ENCODE results near the gene MPC2.
A peak's percentile ranks its signal among the peaks of the same experiment; 100 is the strongest.

The MPC2 gene

GRCh38 chr1:167936930-167937708 lies at the start of gene MPC2:
Gene MPC2 (minus strand): TSS chr1:167937072. CDS start chr1:167935841, 1,231 bp downstream.
- Histone ChIP-seq H3K4me3 (ENCODE audit: low read depth in 1 of 2, low read length in 2 of 2) (peak within 1 kb of the TSS; percentile 78 to 93), H3K4me1 (ENCODE audit: control insufficient read depth in 1 of 2, insufficient read depth in 2 of 2, low read length in 2 of 2) (peaks cover 0 to 22% of the 10 kb centered on the region in 2 donors), H3K27ac (ENCODE audit: low read length) (peak within 1 kb of the TSS; percentile 97), H3K9me3 (ENCODE audit: control insufficient read depth in 1 of 2, low read length in 2 of 2) (no peaks in the 10 kb centered on the region), H3K27me3 (ENCODE audit: low read depth, low read length) (no peaks in the 10 kb centered on the region), H3K36me3 (ENCODE audit: control insufficient read depth in 1 of 2, insufficient read depth in 2 of 2, low read length in 2 of 2) (peaks cover 0 to 17% of the 10 kb centered on the region in 2 donors)

- Histone ChIP-seq H3K27me3 (ENCODE audit: low read depth, low read length) (no peaks in the 10 kb centered on the region), H3K9me3 (ENCODE audit: control insufficient read depth in 1 of 2, low read length in 2 of 2) (no peaks in the 10 kb centered on the region), H3K36me3 (ENCODE audit: control insufficient read depth in 1 of 2, insufficient read depth in 2 of 2, low read length in 2 of 2) (no peaks in the 10 kb centered on the region), H3K27ac (ENCODE audit: low read length) (no peak overlapping the region), H3K4me1 (ENCODE audit: control insufficient read depth in 1 of 2, insufficient read depth in 2 of 2, low read length in 2 of 2) (no peaks in the 10 kb centered on the region), H3K4me3 (ENCODE audit: low read depth in 1 of 2, low read length in 2 of 2) (no peak overlapping the region)
Observed at GRCh38 chr1:167984886-167985489, 48.1 kb upstream of the MPC2 start.

- Histone ChIP-seq H3K9me3 (ENCODE audit: control insufficient read depth in 1 of 2, low read length in 2 of 2) (no peaks in the 10 kb centered on the region), H3K36me3 (ENCODE audit: control insufficient read depth in 1 of 2, insufficient read depth in 2 of 2, low read length in 2 of 2) (no peaks in the 10 kb centered on the region), H3K4me1 (ENCODE audit: control insufficient read depth in 1 of 2, insufficient read depth in 2 of 2, low read length in 2 of 2) (no peaks in the 10 kb centered on the region), H3K27me3 (ENCODE audit: low read depth, low read length) (no peaks in the 10 kb centered on the region), H3K4me3 (ENCODE audit: low read depth in 1 of 2, low read length in 2 of 2) (no peak overlapping the region), H3K27ac (ENCODE audit: low read length) (no peak overlapping the region)
Observed at GRCh38 chr1:167983797-167984420, 47.0 kb upstream of the MPC2 start.

- Histone ChIP-seq H3K27ac (ENCODE audit: low read length) (no peak overlapping the region), H3K4me3 (ENCODE audit: low read depth in 1 of 2, low read length in 2 of 2) (no peak overlapping the region), H3K9me3 (ENCODE audit: control insufficient read depth in 1 of 2, low read length in 2 of 2) (no peaks in the 10 kb centered on the region), H3K27me3 (ENCODE audit: low read depth, low read length) (no peaks in the 10 kb centered on the region), H3K4me1 (ENCODE audit: control insufficient read depth in 1 of 2, insufficient read depth in 2 of 2, low read length in 2 of 2) (no peaks in the 10 kb centered on the region), H3K36me3 (ENCODE audit: control insufficient read depth in 1 of 2, insufficient read depth in 2 of 2, low read length in 2 of 2) (no peaks in the 10 kb centered on the region)
Observed at GRCh38 chr1:167981933-167982332, 45.1 kb upstream of the MPC2 start.

GRCh38 chr1:167977245-167977644 lies 40.4 kb upstream of the MPC2 start:
- no peaks in the 10 kb centered on the region for H3K4me1 ChIP-seq (ENCODE audit: control insufficient read depth in 1 of 2, insufficient read depth in 2 of 2, low read length in 2 of 2)
- no peaks in the 10 kb centered on the region for H3K9me3 ChIP-seq (ENCODE audit: control insufficient read depth in 1 of 2, low read length in 2 of 2)
- no peak overlapping the region for H3K4me3 ChIP-seq (ENCODE audit: low read depth in 1 of 2, low read length in 2 of 2)
- no peaks in the 10 kb centered on the region for H3K27me3 ChIP-seq (ENCODE audit: low read depth, low read length)
- no peak overlapping the region for H3K27ac ChIP-seq (ENCODE audit: low read length)
- H3K36me3 ChIP-seq (ENCODE audit: control insufficient read depth in 1 of 2, insufficient read depth in 2 of 2, low read length in 2 of 2) = peaks cover 6 to 19% of the 10 kb centered on the region in 2 donors

- no peak overlapping the region for H3K4me3 ChIP-seq (ENCODE audit: low read depth in 1 of 2, low read length in 2 of 2)
- peaks cover 6 to 19% of the 10 kb centered on the region in 2 donors for H3K36me3 ChIP-seq (ENCODE audit: control insufficient read depth in 1 of 2, insufficient read depth in 2 of 2, low read length in 2 of 2)
- no peak overlapping the region for H3K27ac ChIP-seq (ENCODE audit: low read length)
- no peaks in the 10 kb centered on the region for H3K4me1 ChIP-seq (ENCODE audit: control insufficient read depth in 1 of 2, insufficient read depth in 2 of 2, low read length in 2 of 2)
- H3K9me3 ChIP-seq (ENCODE audit: control insufficient read depth in 1 of 2, low read length in 2 of 2) = no peaks in the 10 kb centered on the region
- H3K27me3 ChIP-seq (ENCODE audit: low read depth, low read length) = no peaks in the 10 kb centered on the region
Observed at GRCh38 chr1:167974698-167975097, 37.8 kb upstream of the MPC2 start.

- no peak overlapping the region for H3K27ac ChIP-seq (ENCODE audit: low read length)
- H3K4me3 ChIP-seq (ENCODE audit: low read depth in 1 of 2, low read length in 2 of 2) = no peak overlapping the region
- H3K36me3 ChIP-seq (ENCODE audit: control insufficient read depth in 1 of 2, insufficient read depth in 2 of 2, low read length in 2 of 2) = peaks cover 9 to 19% of the 10 kb centered on the region in 2 donors
Observed at GRCh38 chr1:167973832-167974231, 37.0 kb upstream of the MPC2 start.

GRCh38 chr1:167968569-167968968 lies 31.7 kb upstream of the MPC2 start:
- Histone ChIP-seq H3K27ac (ENCODE audit: low read length) (no peak overlapping the region), H3K4me3 (ENCODE audit: low read depth in 1 of 2, low read length in 2 of 2) (no peak overlapping the region), H3K4me1 (ENCODE audit: control insufficient read depth in 1 of 2, insufficient read depth in 2 of 2, low read length in 2 of 2) (no peaks in the 10 kb centered on the region), H3K36me3 (ENCODE audit: control insufficient read depth in 1 of 2, insufficient read depth in 2 of 2, low read length in 2 of 2) (peaks cover 0 to 15% of the 10 kb centered on the region in 2 donors), H3K27me3 (ENCODE audit: low read depth, low read length) (no peaks in the 10 kb centered on the region), H3K9me3 (ENCODE audit: control insufficient read depth in 1 of 2, low read length in 2 of 2) (no peaks in the 10 kb centered on the region)

More at GRCh38 chr1:167973832-167974231, 37.0 kb upstream of the MPC2 start:
- Histone ChIP-seq H3K9me3 (ENCODE audit: control insufficient read depth in 1 of 2, low read length in 2 of 2) (no peaks in the 10 kb centered on the region), H3K27me3 (ENCODE audit: low read depth, low read length) (no peaks in the 10 kb centered on the region), H3K4me1 (ENCODE audit: control insufficient read depth in 1 of 2, insufficient read depth in 2 of 2, low read length in 2 of 2) (no peaks in the 10 kb centered on the region)

- Histone ChIP-seq H3K36me3 (ENCODE audit: control insufficient read depth in 1 of 2, insufficient read depth in 2 of 2, low read length in 2 of 2) (peaks cover 0 to 15% of the 10 kb centered on the region in 2 donors), H3K4me1 (ENCODE audit: control insufficient read depth in 1 of 2, insufficient read depth in 2 of 2, low read length in 2 of 2) (no peaks in the 10 kb centered on the region), H3K9me3 (ENCODE audit: control insufficient read depth in 1 of 2, low read length in 2 of 2) (no peaks in the 10 kb centered on the region), H3K27ac (ENCODE audit: low read length) (no peak overlapping the region), H3K27me3 (ENCODE audit: low read depth, low read length) (no peaks in the 10 kb centered on the region), H3K4me3 (ENCODE audit: low read depth in 1 of 2, low read length in 2 of 2) (no peak overlapping the region)
Observed at GRCh38 chr1:167966050-167966449, 29.2 kb upstream of the MPC2 start.

- H3K27me3 ChIP-seq (ENCODE audit: low read depth, low read length) = no peaks in the 10 kb centered on the region
- H3K36me3 ChIP-seq (ENCODE audit: control insufficient read depth in 1 of 2, insufficient read depth in 2 of 2, low read length in 2 of 2) = peaks cover 0 to 15% of the 10 kb centered on the region in 2 donors
- H3K9me3 ChIP-seq (ENCODE audit: control insufficient read depth in 1 of 2, low read length in 2 of 2) = no peaks in the 10 kb centered on the region
- H3K4me3 ChIP-seq (ENCODE audit: low read depth in 1 of 2, low read length in 2 of 2) = no peak overlapping the region
- H3K4me1 ChIP-seq (ENCODE audit: control insufficient read depth in 1 of 2, insufficient read depth in 2 of 2, low read length in 2 of 2) = no peaks in the 10 kb centered on the region
- H3K27ac ChIP-seq (ENCODE audit: low read length) = no peak overlapping the region
Observed at GRCh38 chr1:167964646-167965045, 27.8 kb upstream of the MPC2 start.

GRCh38 chr1:167957710-167958109 lies 20.8 kb upstream of the MPC2 start:
- no peaks in the 10 kb centered on the region for H3K27me3 ChIP-seq (ENCODE audit: low read depth, low read length)
- H3K4me1 ChIP-seq (ENCODE audit: control insufficient read depth in 1 of 2, insufficient read depth in 2 of 2, low read length in 2 of 2) = no peaks in the 10 kb centered on the region
- H3K4me3 ChIP-seq (ENCODE audit: low read depth in 1 of 2, low read length in 2 of 2) = no peak overlapping the region
- no peak overlapping the region for H3K27ac ChIP-seq (ENCODE audit: low read length)
- H3K36me3 ChIP-seq (ENCODE audit: control insufficient read depth in 1 of 2, insufficient read depth in 2 of 2, low read length in 2 of 2) = peaks cover 4 to 8% of the 10 kb centered on the region in 2 donors
- no peaks in the 10 kb centered on the region for H3K9me3 ChIP-seq (ENCODE audit: control insufficient read depth in 1 of 2, low read length in 2 of 2)
